AG09319 (cell line): ENCODE data around the gene STAB2.

Source experiments
- DNase-seq: peaks from one replicate; pipeline ENCODE4 v3.0.0-alpha.2; 2010; ENCODE audit warnings: low read depth; ENCODE audit errors: extremely low read depth
- TF ChIP-seq, protein P1 (sequence below): IDR thresholded peaks from 2 replicates; pipeline ENCODE4 v1.5.1; 2011; ENCODE audit warnings: low read depth, mild to moderate bottlenecking, inconsistent platforms, low read length, moderate library complexity

STAB2 gene

DNA sequence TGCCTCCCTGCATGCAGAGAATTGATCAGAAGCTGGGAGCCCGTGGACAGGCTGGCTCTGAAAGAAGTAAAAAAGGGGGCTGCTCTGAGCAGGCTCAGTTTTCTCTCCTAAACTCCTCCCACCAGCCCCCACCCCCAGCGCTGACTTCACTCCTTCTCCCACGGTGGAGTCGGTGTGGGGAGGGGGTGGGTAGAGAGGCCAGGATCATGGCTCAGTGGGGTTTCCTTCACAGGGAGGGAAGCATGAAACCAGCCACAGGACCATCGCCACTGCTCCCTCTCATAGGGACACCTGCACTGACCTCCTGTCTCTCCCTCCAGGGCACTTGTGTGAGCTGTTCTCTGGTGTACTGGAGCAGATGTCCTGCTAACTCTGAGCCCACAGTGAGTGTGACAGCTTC lies 78.9 kb downstream of the STAB2 start:
- no peak for DNase-seq
- TF ChIP-seq, protein P1, sequence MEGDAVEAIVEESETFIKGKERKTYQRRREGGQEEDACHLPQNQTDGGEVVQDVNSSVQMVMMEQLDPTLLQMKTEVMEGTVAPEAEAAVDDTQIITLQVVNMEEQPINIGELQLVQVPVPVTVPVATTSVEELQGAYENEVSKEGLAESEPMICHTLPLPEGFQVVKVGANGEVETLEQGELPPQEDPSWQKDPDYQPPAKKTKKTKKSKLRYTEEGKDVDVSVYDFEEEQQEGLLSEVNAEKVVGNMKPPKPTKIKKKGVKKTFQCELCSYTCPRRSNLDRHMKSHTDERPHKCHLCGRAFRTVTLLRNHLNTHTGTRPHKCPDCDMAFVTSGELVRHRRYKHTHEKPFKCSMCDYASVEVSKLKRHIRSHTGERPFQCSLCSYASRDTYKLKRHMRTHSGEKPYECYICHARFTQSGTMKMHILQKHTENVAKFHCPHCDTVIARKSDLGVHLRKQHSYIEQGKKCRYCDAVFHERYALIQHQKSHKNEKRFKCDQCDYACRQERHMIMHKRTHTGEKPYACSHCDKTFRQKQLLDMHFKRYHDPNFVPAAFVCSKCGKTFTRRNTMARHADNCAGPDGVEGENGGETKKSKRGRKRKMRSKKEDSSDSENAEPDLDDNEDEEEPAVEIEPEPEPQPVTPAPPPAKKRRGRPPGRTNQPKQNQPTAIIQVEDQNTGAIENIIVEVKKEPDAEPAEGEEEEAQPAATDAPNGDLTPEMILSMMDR, result no peak

DNA sequence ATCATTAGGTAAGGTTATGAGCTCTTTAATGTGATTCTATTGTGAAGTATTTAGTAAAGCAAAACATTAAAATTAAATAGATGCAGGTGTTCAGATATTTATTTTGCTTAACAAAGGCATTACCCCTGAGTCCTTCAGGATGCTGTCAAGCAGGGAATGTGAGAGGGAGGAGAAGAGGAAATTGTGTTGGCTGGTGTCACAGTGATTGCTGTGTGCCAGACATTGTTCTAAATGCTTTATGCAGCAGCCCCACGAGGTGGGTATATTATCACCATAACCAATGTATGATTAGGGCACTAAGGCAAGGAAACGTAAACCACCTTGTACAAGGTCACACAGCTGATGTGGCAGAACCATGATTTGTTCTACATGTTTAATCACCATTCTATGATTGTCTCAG lies 80.1 kb downstream of the STAB2 start:
- DNase-seq, result no peak
- TF ChIP-seq, protein P1, result no peak

DNA sequence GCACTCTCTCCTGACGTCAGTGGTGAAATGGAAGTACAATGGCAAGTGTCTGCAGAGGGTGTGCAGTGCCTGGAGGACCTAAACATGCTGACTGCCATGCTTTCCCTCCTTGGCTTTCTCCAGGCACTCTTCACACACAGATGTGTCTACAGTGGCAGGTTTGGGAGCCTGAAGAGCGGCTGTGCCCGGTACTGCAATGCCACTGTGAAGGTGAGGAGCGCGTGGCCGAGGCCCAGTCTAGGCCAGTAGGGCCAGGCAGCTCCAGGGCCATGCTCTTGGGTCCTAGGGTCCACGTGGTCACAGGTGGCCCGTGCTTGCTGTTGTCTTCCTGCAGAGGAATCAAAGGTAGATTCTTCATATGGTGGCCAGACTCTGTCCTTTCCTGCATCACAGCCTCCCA lies 81.4 kb downstream of the STAB2 start:
- TF ChIP-seq, protein P1, result no peak
- DNase-seq, result no peak

DNA sequence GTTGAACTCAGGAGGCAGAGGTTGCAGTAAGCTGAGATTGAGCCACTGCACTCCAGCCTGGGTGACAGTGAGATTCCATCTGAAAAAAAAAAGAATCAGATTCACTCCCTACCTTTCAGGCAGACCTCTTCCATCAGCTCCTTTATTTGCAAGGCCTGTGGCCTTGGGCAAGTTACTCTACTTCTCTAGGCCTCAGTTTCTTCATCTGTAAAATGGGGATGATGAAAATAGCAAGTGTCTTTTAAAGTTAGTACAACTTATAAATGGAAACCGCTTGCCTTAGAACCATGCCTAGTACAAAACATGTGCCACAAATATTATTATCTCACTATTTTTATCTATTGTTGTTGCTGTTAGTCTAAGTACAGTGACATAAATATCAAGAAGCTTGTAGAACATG lies 84.3 kb downstream of the STAB2 start:
- TF ChIP-seq, protein P1, result no peak
- no peak for DNase-seq

DNA sequence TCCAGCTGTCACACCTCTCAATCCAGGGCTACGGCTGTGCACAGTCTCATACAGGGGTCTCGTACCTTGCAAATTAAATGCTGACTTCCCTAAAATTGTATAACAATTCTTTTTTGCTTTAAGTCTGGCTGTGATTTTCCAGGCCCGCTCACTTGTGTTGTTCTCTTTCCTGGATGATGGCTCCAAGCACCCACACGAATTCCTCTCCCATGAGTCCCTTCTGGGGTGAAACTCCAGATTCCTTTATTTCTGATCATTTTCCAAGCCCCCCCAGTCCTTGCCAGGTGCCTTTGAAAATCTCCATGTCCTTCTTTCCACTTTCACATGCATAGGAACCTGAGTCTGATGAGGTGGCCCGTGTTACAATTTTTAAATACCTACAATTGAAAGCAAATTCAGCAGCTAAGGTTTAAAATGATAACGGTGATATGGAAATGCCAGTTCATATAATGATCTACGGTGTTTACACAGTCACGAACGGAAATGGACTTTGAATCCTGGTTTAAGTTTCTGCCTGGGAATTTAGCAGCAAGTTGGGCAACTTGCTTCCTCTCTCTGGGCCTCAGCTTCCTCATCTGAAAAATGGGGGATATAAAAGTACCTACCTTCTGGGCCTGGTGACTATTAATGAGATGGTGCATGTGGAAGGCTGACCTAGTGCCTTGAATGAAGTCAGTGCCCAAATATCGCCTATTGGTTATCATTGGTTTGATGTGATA lies 85.5 kb downstream of the STAB2 start:
- no peak for DNase-seq
- TF ChIP-seq, protein P1, result no peak

DNA sequence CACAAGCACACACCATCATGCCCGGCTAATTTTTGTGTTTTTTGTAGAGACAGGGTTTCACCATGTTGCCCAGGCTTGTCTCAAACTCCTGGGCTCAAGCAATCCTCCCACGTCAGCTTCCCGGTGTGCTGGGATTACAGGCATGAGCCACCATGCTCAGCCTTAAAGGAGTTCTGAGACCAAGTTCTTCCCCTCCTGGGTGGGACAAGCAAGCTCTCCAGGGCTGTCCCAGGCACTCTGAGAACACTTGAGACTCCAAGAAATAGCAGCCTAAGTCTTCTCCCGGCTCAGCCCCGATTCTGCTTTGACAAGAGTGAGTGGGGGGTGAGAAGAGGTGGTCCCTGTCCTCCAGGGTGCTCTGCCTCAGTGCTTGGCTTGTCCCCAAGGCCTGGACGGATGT lies 86.4 kb downstream of the STAB2 start:
- no peak for DNase-seq
- TF ChIP-seq, protein P1, result no peak

DNA sequence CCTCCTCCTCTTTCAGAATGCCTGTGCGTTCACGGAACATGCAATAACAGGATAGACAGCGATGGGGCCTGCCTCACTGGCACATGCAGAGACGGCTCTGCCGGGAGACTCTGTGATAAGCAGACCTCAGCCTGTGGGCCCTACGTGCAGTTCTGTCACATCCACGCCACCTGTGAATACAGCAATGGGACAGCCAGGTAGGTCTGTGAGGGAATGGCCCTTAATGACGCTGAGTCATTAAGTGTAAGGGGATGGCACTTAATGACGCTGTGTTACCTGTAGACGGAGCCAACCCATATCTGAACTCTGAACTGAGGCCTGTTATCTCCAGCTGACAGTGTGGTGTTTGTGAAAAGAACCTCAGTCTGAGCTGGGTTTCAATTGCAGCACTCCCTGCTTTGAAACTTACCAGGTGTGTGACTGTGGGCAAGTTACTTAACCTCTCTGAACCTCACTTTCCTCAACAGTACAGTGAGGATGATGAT lies 86.9 kb downstream of the STAB2 start:
- no peak for DNase-seq
- TF ChIP-seq, protein P1, result no peak
